ENCODE measurements around the gene BDKRB2. TPM values are rescaled to one million over a fixed set of nuclear protein-coding genes. Genes with fewer than 3 reads are reported as not detected.
"Not testable (repeated sequence)": the region's sequence is repeated elsewhere in the genome, so short reads cannot be mapped to it uniquely, and the experiment has no call there.

BDKRB2 gene
- total RNA-seq, 1 donor: under 0.01 TPM

DNA sequence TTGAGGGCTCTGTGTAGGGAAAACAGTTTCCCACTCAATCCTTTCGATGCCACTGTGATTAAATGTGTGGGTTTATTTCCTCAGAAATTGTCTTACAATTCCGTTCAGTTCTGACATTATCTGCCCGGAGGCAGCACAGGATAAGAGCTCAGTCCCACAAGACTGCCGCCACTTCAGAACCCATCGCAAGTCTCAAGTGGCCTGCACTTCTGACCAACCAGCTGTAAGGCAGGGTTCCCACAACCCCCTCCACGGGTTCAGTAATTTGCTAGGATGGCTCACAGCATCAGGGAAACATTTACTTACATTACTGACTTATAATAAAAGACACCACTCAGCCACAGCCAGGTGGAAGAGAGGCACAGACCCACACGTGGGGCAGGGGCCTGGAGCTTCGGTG lies 17.2 kb downstream of the BDKRB2 start:
- no peak for DNase-seq (ENCODE audit: low read depth in 2 of 3, low spot score in 2 of 3)

DNA sequence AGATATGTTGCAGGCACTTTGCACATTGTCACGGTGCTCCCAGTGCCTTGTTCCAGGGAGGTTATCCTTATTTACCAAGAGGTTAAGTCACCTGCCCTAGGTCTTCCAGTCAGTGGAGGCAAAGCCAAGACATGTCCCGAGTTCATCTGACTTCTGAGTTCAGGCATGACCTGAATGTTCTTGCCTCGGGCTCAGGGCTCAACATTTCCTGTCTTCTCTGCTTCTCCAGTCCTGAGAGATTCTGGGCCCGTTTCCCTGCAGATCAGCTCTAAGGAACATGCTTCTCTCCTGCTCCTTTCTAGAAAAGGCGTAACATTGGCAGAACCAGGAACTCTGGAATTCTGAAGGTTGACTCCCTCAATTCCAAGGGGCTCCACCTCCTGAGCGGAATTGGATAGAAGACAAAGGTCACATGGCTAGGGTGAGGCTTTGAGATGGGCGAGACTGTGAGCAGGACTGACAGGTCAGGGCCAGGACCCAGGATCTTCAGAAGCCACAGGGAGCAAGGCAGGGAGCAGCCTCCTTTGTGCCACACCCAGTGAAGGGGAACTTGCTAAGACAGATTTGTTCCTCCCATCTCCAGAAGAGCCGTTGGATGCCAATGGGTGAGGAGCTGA lies 19.9 kb downstream of the BDKRB2 start:
- DNase-seq (ENCODE audit: low read depth in 2 of 3, low spot score in 2 of 3): no peak

DNA sequence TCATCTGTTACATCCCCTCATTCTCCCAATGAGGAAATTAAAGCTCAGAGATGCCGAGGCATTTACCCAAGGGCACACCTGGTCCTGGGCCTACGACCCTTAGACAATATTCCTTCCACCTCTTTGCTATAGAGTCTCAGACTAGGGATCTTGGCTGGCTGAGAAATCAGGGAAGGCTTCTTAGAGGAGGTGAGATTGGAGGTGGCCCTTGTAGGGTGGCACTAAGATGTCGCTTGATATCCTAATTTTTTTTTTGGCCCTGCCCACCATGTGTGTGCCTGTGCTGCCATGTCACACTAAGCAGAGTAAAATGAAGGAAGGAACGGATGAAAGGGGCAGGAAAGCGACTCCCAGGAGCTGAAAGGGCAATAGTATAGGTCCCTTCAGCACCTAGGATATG lies 20.6 kb downstream of the BDKRB2 start:
- no peak for DNase-seq (ENCODE audit: low read depth in 2 of 3, low spot score in 2 of 3)

DNA sequence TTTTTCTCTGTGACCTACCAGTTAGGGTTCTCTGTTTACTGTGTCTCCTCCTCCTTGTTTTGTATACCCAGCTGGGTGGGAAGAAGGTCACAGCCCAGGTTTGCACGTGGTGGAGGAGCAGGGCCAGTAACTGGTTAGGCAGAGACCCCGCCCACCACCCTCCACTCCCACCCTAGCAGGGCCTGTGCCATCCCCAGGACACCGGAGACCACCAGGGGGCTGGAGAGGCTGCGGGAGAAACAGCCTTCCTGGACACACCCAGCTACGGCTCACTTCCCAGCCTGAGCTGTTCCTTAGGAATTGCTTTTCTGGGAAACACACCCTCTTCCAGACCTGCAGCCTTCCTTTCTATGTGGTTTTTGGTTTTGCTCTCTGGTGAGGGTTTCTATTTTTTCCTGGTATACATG lies 21.1 kb downstream of the BDKRB2 start:
- no peak for DNase-seq (ENCODE audit: low read depth in 2 of 3, low spot score in 2 of 3)

DNA sequence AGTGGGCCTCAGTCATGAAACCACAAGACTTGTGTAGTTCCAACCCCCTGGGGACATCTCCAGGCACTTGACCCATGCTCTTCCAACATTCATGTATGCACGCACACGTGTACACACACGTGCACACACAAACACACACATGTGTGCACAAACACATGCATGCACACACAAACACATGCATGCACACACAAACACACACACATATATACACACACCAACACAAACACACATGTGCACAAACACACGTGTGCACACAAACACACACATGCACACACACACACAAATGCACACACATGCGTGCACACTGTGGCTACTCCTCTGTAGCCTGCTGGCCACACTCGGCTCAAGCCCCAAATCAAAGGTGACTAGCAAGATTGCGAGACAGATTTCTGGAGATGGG lies 22.8 kb downstream of the BDKRB2 start:
- DNase-seq (ENCODE audit: low read depth in 2 of 3, low spot score in 2 of 3): no peak

DNA sequence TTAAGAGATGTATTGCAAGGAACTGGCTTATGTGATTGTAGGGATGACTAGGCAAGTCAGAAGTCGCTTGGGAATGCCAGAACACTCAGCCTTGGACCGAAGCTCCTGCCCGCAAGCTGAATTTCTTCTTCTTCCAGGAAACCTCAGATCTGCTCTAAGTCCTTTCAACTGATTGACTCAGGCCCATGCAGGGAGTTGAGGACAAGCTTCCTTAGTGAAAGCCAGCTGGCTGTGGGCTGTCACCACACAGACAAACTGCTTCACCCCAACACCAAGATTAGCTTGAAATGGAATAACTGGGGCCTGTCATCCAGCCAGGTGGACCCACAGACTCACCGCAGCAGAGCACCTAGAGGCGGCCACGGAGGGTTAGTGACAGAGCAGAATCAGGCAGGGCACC lies 24.7 kb downstream of the BDKRB2 start:
- no peak for DNase-seq (ENCODE audit: low read depth in 2 of 3, low spot score in 2 of 3)

DNA sequence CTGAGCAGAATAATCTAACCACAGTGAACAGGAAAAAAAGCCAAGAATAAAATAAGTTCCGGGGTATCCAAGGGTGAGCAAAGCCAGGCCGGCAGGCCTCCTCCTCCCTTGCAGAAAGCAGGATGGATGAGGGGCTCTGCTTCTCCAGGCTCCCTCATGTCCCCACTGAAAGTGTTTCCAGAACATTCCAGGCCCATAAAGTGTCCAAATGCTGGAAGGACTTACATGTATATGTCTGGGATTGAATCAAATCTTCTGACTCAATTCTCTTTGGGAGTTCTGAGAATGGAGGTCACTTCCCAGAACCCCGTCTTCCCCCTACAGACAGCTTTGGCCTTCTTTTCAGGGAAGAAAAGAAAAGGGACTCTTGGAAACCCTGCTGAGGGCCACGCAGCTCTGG lies 26.4 kb downstream of the BDKRB2 start:
- no peak for DNase-seq (ENCODE audit: low read depth in 2 of 3, low spot score in 2 of 3)

DNA sequence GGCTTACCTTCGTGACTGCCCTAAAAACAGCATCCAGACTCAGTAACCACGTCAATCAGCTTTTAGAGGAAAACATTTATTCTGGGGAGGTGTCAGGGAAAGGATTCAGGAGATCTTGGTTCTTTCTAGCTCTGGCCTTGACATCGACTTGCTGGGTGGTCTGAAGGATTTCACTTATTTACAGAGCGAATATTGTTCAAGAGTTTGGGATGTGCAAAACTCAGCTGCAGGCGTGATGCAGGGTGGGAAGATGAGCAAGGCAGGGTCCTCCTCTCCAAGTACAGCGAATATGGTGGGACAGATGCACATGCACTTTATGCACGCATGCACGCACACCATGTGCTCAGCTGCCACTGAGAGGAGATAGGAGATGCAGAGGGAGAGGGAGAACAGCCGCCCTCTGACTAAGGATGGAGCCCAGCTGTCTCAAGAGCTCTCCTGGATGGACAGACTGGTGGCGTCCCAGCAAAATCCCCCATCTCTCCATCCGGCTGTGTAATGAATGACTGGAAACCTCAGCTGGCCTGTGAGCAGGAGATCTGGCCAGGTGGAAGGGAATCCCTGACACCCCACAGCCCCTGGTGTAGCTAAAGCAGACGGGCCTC lies 27.0 kb downstream of the BDKRB2 start:
- DNase-seq (ENCODE audit: low read depth in 2 of 3, low spot score in 2 of 3): no peak

DNA sequence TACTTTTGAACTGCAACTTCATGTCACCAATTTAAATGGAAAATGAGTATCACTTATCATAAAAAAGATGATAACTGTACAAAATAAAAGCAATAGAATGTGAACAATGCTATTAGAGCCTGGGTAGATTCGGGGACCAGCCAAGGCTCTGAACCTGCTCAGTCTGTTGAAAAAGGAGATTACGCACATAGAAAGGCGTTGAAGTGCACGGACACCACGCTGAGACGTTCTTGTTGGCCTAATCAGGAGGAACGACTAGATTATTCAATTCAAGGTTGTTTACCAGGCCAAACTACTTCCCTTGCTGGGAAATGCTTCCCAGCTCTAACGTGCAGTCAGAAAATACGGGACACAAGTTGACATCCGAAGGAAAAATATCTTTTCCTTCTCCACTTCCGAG lies 27.9 kb downstream of the BDKRB2 start:
- no peak for DNase-seq (ENCODE audit: low read depth in 2 of 3, low spot score in 2 of 3)

DNA sequence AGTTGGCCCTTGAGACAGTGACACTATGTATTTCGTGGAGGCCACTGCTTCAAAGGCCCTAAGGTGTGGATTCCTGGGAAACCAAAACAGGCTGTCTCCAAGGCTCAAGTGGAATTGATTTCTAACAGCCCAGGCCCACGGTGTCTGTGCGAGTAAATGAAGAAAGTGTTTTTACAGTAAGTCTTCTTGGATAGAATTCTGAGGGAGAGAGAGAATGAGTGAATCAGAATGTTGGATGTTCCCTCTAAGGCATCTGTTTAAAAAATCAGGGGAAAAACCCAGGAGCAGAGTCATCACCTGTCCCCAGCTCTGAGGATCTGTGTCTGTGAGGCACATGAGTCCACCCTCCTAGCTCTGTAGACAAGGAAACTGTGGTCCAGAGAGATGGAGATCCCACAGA lies 29.0 kb downstream of the BDKRB2 start:
- no peak for DNase-seq (ENCODE audit: low read depth in 2 of 3, low spot score in 2 of 3)

DNA sequence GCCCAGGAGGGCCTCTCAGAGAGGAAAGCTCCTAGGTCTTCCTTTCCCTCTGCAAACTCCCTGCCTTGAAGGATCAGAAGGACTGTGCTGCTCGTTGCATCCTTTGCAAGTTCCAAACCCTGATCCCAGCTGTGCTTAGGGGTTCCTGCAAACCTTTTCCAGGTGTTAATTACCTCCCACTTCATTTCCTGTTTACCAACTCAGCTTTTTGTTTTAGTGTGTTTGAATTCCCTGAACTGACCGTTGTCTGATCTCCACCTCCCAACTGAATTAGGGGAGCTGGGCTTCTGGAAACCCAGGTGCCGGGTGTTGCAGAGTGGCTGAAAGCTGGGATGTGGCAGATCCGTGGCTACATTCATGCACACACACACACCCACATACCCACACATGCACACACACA lies 30.8 kb downstream of the BDKRB2 start:
- no peak for DNase-seq (ENCODE audit: low read depth in 2 of 3, low spot score in 2 of 3)

DNA sequence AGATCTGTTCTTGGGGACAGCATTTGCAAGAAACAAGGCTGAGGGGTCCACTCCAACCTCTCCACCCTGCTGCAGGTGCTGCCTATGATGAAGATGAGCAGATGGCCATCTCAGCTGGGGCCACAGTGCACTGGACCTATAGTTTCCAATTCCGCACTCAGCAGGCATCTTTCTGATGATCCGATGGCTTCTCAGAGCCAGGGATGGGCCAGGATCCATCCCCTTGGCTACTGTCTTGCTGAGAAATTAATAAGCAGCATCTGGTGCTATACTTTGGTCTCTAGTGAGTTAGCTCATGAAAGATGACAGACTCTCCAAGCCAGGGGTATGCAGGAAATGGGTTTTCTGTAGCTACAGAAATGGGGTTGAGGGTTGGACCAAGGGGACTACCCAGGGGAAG lies 33.0 kb downstream of the BDKRB2 start:
- DNase-seq (ENCODE audit: low read depth in 2 of 3, low spot score in 2 of 3): no peak

DNA sequence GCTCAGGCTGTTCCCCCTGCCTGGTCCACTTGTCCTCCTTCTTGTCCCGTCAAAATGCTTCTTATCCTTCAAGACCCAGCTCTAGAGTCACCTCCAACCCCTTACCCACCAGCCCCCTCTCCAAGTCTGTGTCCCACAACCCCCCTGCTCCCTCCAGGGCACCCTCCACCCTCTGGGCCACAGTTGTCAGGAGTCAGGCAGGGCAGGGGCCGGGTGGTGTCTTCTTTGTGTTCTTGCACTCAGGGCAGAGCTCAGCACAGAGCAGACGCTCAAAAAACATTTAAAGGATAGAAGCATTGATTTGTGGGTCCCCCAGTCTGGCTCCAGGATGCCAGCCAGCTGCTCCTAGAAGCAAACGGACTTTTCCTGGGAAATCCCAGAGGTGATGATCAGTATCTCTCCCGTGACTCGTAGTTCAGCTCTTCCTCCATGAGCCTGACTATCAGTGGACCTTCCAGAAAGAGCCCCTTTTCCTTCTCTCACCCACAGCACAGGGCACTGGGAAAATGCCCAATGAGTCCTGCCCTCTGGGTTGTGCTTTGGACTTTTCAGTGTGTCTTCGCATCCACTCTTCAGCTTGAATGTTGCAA lies 34.1 kb downstream of the BDKRB2 start:
- no peak for DNase-seq (ENCODE audit: low read depth in 2 of 3, low spot score in 2 of 3)

DNA sequence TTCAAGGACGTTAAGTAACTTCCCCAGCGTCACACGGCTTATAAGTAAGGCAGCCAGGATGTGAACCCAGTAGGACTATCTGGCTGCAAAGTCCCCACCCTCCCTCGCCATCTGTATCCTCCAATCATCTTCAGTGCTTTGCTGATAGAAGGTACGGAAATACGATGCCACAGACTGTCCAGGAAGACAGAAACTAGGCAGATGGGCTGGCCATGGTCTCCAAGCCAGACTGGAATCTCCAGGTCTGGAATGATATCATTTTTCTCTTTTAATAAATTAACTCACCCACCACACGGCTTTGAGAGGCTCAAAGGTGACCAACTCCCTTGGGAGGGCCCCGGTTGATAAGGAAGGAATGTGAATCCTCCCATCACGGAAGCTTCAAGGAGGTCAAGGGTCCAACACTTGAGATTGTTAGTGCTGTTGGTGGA lies 35.1 kb downstream of the BDKRB2 start:
- DNase-seq (ENCODE audit: low read depth in 2 of 3, low spot score in 2 of 3): no peak

DNA sequence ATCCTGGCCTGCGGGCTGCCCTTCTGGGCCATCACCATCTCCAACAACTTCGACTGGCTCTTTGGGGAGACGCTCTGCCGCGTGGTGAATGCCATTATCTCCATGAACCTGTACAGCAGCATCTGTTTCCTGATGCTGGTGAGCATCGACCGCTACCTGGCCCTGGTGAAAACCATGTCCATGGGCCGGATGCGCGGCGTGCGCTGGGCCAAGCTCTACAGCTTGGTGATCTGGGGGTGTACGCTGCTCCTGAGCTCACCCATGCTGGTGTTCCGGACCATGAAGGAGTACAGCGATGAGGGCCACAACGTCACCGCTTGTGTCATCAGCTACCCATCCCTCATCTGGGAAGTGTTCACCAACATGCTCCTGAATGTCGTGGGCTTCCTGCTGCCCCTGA lies 36.0 kb downstream of the BDKRB2 start:
- DNase-seq (ENCODE audit: low read depth in 2 of 3, low spot score in 2 of 3): no peak

DNA sequence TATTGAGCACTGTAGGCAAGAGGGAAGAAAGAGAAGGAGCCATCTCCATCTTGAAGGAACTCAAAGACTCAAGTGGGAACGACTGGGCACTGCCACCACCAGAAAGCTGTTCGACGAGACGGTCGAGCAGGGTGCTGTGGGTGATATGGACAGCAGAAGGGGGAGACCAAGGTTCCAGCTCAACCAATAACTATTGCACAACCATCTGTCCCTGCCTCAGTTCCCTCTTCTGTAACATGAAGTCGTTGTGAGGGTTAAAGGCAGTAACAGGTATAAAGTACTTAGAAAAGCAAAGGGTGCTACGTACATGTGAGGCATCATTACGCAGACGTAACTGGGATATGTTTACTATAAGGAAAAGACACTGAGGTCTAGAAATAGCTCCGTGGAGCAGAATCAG lies 37.5 kb downstream of the BDKRB2 start:
- no peak for DNase-seq (ENCODE audit: low read depth in 2 of 3, low spot score in 2 of 3)

DNA sequence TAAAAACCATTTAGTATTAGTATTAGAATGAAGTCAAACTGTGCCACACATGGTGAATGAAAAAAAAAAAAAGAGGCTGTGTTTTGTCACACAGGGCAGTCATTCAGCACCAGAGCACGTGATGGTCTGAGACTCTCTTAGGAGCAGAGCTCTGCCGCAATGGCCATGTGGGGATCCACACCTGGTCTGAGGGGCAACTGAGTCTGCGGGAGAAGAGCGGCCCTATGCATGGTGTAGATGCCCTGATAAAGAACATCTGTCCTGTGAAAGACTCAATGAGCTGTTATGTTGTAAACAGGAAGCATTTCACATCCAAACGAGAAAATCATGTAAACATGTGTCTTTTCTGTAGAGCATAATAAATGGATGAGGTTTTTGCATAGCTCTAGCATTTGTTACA lies 39.1 kb downstream of the BDKRB2 start:
- DNase-seq (ENCODE audit: low read depth in 2 of 3, low spot score in 2 of 3): no peak

DNA sequence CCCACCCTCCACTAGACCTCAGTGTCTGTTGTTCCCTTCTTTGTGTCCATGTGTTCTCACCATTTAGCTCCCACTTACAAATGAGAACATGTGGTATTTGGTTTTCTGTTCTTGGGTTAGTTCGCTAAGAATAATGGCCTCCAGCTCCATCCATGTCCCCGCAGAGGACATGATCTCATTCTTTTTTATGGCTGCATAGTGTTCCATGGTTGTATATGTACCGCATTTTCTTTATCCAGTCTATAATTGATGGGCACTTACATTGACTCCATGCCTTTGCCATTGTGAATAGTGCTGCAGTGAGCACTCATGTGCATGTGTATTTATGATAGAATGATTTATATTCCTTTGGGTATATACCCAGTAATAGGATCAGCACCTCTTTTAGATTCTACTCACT lies 40.4 kb downstream of the BDKRB2 start:
- not testable (repeated sequence) for DNase-seq (ENCODE audit: low read depth in 2 of 3, low spot score in 2 of 3)

DNA sequence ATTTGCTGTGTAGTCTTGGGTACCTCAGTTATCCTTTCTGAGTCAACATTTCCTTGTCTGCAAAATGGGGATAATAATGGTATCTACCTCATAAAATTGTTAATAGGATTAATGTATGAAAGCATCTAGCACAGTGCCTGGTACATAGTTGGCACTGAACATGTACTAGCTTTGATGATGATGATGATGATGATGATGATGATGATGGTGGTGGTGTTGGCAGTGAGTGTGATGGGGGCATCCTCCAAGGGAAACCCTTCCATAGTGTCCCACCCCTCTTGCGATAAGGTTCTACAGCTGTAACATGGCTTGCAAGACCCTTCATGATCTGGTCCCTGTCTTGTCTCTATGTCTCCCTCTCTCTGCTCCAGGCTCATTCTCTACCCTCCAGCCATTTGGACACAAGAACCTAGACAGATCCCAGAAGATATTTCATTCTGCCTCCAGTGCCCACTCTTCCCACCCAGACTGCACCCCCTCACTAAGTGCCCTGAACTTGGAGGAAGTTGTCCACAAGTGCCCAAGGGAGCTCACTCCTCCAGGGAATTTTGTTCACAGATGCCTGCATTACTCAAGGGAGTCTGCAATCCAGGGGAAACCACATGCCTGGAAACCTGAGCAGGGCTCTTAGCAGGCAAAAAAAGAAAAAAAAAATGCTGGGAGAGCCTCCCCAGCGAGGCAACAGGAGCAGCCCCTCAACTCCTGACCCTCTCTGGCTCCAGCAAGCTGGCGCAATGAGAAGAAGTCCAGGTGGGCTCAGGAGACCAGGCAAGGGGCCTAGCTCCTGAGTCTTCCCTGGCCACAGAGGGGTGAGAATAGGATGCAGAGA lies 41.3 kb downstream of the BDKRB2 start:
- no peak for DNase-seq (ENCODE audit: low read depth in 2 of 3, low spot score in 2 of 3)

DNA sequence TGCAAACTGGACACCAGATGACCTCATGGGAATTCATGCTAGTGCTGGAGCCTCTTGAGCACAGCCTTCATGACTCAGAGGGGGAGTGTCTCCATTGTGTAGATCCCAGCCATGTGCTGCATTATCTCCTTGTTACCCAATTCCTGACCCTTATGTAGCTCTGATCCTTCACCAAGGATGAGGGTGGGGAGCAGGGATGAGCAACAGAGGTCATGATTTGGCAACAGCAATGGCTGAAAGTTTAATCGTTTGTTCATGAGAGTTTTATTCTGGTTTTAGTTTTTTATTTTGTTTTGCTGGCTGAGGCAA lies 41.9 kb downstream of the BDKRB2 start:
- DNase-seq (ENCODE audit: low read depth in 2 of 3, low spot score in 2 of 3): no peak

DNA sequence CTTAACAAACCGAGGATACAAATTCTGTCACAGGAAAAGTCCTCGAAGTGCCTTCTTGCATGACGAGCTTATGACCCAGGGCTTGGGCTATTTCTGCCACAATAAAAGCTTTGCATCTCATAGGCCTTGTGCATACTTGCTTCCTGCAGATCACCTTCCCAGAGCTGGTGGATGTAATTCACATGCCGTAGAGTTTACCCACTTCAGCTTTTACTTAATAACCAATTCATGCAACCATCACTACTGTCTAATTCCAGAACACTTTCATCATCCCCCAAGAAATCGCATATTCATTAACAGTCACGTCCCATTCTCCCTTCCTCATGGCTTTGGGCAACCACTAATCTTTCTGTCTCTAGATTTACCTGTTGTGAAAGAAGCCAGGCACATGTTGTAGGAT lies 42.4 kb downstream of the BDKRB2 start:
- DNase-seq (ENCODE audit: low read depth in 2 of 3, low spot score in 2 of 3): no peak

DNA sequence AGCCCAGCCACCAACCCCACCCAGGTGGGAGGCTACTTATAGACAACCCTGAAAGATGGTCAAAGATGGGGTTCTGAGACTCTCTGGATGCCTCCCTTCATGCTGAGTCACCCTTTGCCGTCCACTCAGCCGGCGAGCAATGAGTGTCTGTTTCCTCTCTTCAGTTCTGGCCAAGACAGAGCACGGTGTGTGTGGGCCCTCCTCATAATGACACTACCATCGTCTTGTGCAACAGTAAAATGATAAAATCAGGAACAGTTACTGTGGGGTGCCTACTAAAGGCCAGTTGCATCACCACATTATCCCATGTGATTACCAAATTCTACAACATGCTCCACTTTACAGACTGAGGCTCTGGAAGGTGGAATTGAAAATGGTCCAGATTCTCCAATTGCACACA lies 44.4 kb downstream of the BDKRB2 start:
- DNase-seq (ENCODE audit: low read depth in 2 of 3, low spot score in 2 of 3): peak in 2 of 3 donors; percentile 5 to 12
